K562 (cell line): ENCODE results near the gene DAPK1. TPM values are rescaled to one million over a fixed set of nuclear protein-coding genes. Genes with fewer than 3 reads are reported as not detected.

ENCODE experiments used
- ATAC-seq: fragments of 200-7000 bp; cut with Tn5 transposase; 3 replicates; pipeline ENCODE4 v1.9.1; 2020; ENCODE audit warnings: moderate library complexity
- BruUV-seq: library from RNA; stranded (reverse); fragments of 400-500 nt; replicated peaks from 2 replicates; lab custom pipeline; 2021; lab: Mats Ljungman, UMichigan
- CTCF ChIA-PET: fragments of 300-600 bp; formaldehyde crosslinking; extraction: SDS; loops from one replicate; lab custom pipeline; 2021; ENCODE audit warnings: low intra/inter-chr PET ratio; lab: Yijun Ruan, JAX
- POLR2A ChIA-PET: fragments of 300-600, 350-650 bp; sonication (Branson Sonifier 250); formaldehyde crosslinking; extraction: SDS; loops from one replicate; lab custom pipeline; 2021; ENCODE audit warnings: antibody characterized with exemption, inconsistent platforms; lab: Yijun Ruan, JAX
- DNase-seq, 4 experiments: peaks; one replicate each; pipeline versions ENCODE4 v3.0.0 to v3.0.0-alpha.2; 2011 to 2018; ENCODE audit warnings: low spot score in 3 of 4, mixed read lengths in 3 of 4; ENCODE audit errors: extremely low read depth in 1 of 4
- FAIRE-seq: peaks from 2 replicates; lab custom pipeline; 2011; peaks lifted over from hg19 to GRCh38; lab: Jason Lieb, UNC
- H2AFZ ChIP-seq: 2 replicates; pipeline ENCODE4 v1.6.0; 2011; ENCODE audit warnings: low read depth, low read length, control low read depth, inconsistent platforms
- H3K27ac ChIP-seq: fragments of 200-600 bp; 3 replicates; pipeline ENCODE4 v1.8.0; 2011; ENCODE audit warnings: low read depth, mild to moderate bottlenecking, control low read depth, inconsistent platforms, low read length, moderate library complexity, mixed read lengths; ENCODE audit errors: extremely low read depth
- H3K27me3 ChIP-seq, 2 experiments: fragments of 300-600 bp in 1 of 2; 2 replicates in 1 of 2; 3 replicates in 1 of 2; pipeline versions ENCODE4 v1.6.0 to v1.8.0; 2011; ENCODE audit warnings: inconsistent platforms in 2 of 2, low read length in 2 of 2, mild to moderate bottlenecking in 1 of 2, mixed read lengths in 1 of 2, moderate library complexity in 1 of 2; ENCODE audit not compliant: control insufficient read depth in 2 of 2, insufficient read depth in 2 of 2
- H3K36me3 ChIP-seq: fragments of 300-600 bp; 3 replicates; pipeline ENCODE4 v1.8.0; 2011; ENCODE audit warnings: mild to moderate bottlenecking, low read length, inconsistent platforms; ENCODE audit not compliant: control insufficient read depth, insufficient read depth
- H3K4me1 ChIP-seq, 2 experiments: fragments of 200-600 bp in 1 of 2; replicated peaks in 1 of 2; 2 replicates in 1 of 2; 3 replicates in 1 of 2; pipeline versions ENCODE4 v1.5.1 to v1.8.0; 2011; ENCODE audit warnings: inconsistent platforms in 2 of 2, low read length in 2 of 2, mild to moderate bottlenecking in 1 of 2, mixed read lengths in 1 of 2, moderate library complexity in 1 of 2; ENCODE audit not compliant: control insufficient read depth in 2 of 2, insufficient read depth in 2 of 2
- H3K4me2 ChIP-seq: 2 replicates; pipeline ENCODE4 v1.6.1; 2011; ENCODE audit warnings: low read length, control low read depth, inconsistent platforms, mixed read lengths; ENCODE audit not compliant: insufficient read depth
- H3K4me3 ChIP-seq: fragments of 200-600 bp; sonication (generic), shearing (Covaris generic); 2 replicates; pipeline ENCODE4 v1.5.1; 2016; ENCODE audit warnings: control low read depth, inconsistent platforms
- H3K79me2 ChIP-seq: fragments of 200-600 bp; 3 replicates; pipeline ENCODE4 v1.8.0; 2011; ENCODE audit warnings: low read length, inconsistent platforms; ENCODE audit not compliant: control insufficient read depth, insufficient read depth
- H3K9ac ChIP-seq, 2 experiments: 2 replicates each; pipeline versions ENCODE4 v1.6.0 to v1.6.1; 2011; ENCODE audit warnings: low read depth in 2 of 2, low read length in 2 of 2, control low read depth in 1 of 2, inconsistent platforms in 1 of 2, mild to moderate bottlenecking in 1 of 2, mixed read lengths in 1 of 2; ENCODE audit not compliant: insufficient read depth in 1 of 2
- H3K9me1 ChIP-seq: one replicate; pipeline ENCODE4 v1.6.0; 2011; ENCODE audit warnings: inconsistent platforms, mild to moderate bottlenecking, low read length, moderate library complexity; ENCODE audit not compliant: control insufficient read depth, insufficient read depth
- H3K9me3 ChIP-seq: replicated peaks from 2 replicates; pipeline ENCODE4 v1.5.1; 2011; ENCODE audit warnings: low read depth, low read length, inconsistent platforms; ENCODE audit not compliant: control insufficient read depth, insufficient read depth
- H4K20me1 ChIP-seq: replicated peaks from 2 replicates; pipeline ENCODE4 v1.6.1; 2011; ENCODE audit warnings: low read length, inconsistent platforms, mixed read lengths; ENCODE audit not compliant: control insufficient read depth, insufficient read depth
- AFF4 ChIP-seq: sonication (generic); formaldehyde crosslinking; IDR thresholded peaks from 2 replicates; pipeline ENCODE4 v1.8.0; 2023; ENCODE audit warnings: mild to moderate bottlenecking, missing genetic modification reagents
- ATF2 ChIP-seq: sonication (generic); formaldehyde crosslinking; IDR thresholded peaks from 2 replicates; pipeline ENCODE4 v1.8.1; 2022; ENCODE audit warnings: missing genetic modification reagents
- CREBBP ChIP-seq: IDR thresholded peaks from one replicate; pipeline ENCODE4 v1.6.1; 2012; ENCODE audit warnings: low read depth, mild to moderate bottlenecking, control low read depth, inconsistent platforms, low read length
- EZH2 ChIP-seq: IDR thresholded peaks from 2 replicates; pipeline ENCODE4 v1.6.1; 2012; ENCODE audit warnings: low read depth, mild to moderate bottlenecking, inconsistent platforms, low read length, borderline replicate concordance
- MTF1 ChIP-seq: fragments of 250-450 bp; sonication (Bioruptor Pico); IDR thresholded peaks from 2 replicates; pipeline ENCODE4 v1.9.0; 2021; ENCODE audit warnings: moderate library complexity, mild to moderate bottlenecking, inconsistent platforms, borderline replicate concordance
- NFIX ChIP-seq: fragments of 250-450 bp; sonication (Bioruptor Pico); IDR thresholded peaks from 2 replicates; pipeline ENCODE4 v1.4.0; 2020; ENCODE audit warnings: low read depth, mild to moderate bottlenecking, moderate library complexity
- PHB2 ChIP-seq: fragments of 450-650 bp; IDR thresholded peaks from 2 replicates; pipeline ENCODE4 v1.6.1; 2017; ENCODE audit warnings: low read depth
- PPARD ChIP-seq: fragments of 250-450 bp; sonication (Bioruptor Pico); IDR thresholded peaks from 2 replicates; pipeline ENCODE4 v1.8.0; 2022; ENCODE audit warnings: inconsistent platforms, mild to moderate bottlenecking, moderate library complexity
- SAP30 ChIP-seq: fragments of 200-600 bp; sonication (generic); IDR thresholded peaks from 2 replicates; pipeline ENCODE4 v1.6.1; 2012; ENCODE audit warnings: borderline replicate concordance, low read depth, mild to moderate bottlenecking, moderate library complexity, low read length, control low read depth, inconsistent platforms; ENCODE audit not compliant: insufficient read depth, poor library complexity, severe bottlenecking
- SRSF3 ChIP-seq: fragments of 200-400 bp; formaldehyde crosslinking; IDR thresholded peaks from 2 replicates; pipeline ENCODE4 v1.6.1; 2016; ENCODE audit warnings: mild to moderate bottlenecking, low read length, moderate library complexity; ENCODE audit not compliant: insufficient read depth
- SRSF7 ChIP-seq: fragments of 200-400 bp; formaldehyde crosslinking; optimal IDR thresholded peaks from 2 replicates; pipeline ENCODE3; 2017; ENCODE audit warnings: mild to moderate bottlenecking, low read depth, low read length
- ZBTB1 ChIP-seq: sonication (generic); formaldehyde crosslinking; IDR thresholded peaks from 2 replicates; pipeline ENCODE4 v1.8.1; 2023; ENCODE audit warnings: missing genetic modification reagents, low read depth, mild to moderate bottlenecking, borderline replicate concordance
- ZNF699 ChIP-seq: fragments of 250-450 bp; sonication (Bioruptor Pico); IDR thresholded peaks from 2 replicates; pipeline ENCODE4 v1.8.0; 2021; ENCODE audit warnings: mild to moderate bottlenecking, moderate library complexity; ENCODE audit not compliant: insufficient replicate concordance
- ZNF717 ChIP-seq: fragments of 250-450 bp; sonication (Bioruptor Pico); IDR thresholded peaks from 2 replicates; pipeline ENCODE4 v1.5.0; 2021
- WGBS: fragments of 100-300 bp; shearing (Covaris generic); methylation state at CpG from one replicate; pipeline ENCODE4 v1.1.6; 2016; ENCODE audit warnings: low coverage, mixed read lengths; ENCODE audit not compliant: insufficient coverage; ENCODE audit errors: missing lambda C conversion rate; 5-methylcytosine and 5-hydroxymethylcytosine counted together
- in situ Hi-C: fragments of 300-500 bp; cut with MboI; formaldehyde crosslinking; loops from 4 replicates; pipeline ENCODE4 v1.15.0; 2018; ENCODE audit warnings: inconsistent platforms, mixed read lengths
- intact Hi-C: fragments of 100-400 bp; cut with micrococcal nuclease; formaldehyde crosslinking; loops from 2 replicates; pipeline ENCODE4 v1.14.2; 2022
- polyA plus RNA-seq, 8 experiments: library from polyadenylated mRNA; depleted of rRNA in 4 of 8; stranded (reverse) in 5 of 8; unstranded in 3 of 8; fragments of >200 nt; fragmentation: Nextera tagmentation in 2 of 8; fragmentation: Illumina TruSeq in 1 of 8; extraction: Ambion mirVana in 2 of 8; extraction: Trizol in 1 of 8; gene quantifications; 2 replicates each; pipeline versions ENCODE4 v1.2.1 to v1.2.3, GENCODE V29; 2011 to 2014; ENCODE audit warnings: inconsistent platforms in 1 of 8, missing spikeins in 1 of 8
- total RNA-seq, 7 experiments: library from RNA; depleted of rRNA in 6 of 7; stranded (reverse); fragments of >200 nt in 6 of 7; fragmentation: Illumina TruSeq in 2 of 7; extraction: Trizol in 2 of 7; gene quantifications; 2 replicates each; pipeline versions ENCODE4 v1.2.1 to v1.2.3, GENCODE V29; 2011 to 2021; ENCODE audit warnings: low replicate concordance in 1 of 7
- TF ChIP-seq, protein P1 (sequence below), 3 experiments: fragments of 200-800 bp in 1 of 3; sonication (Bioruptor generic) in 1 of 3; sonication (generic) in 1 of 3; formaldehyde crosslinking in 1 of 3; IDR thresholded peaks; 2 replicates each; pipeline versions ENCODE4 v1.6.1 to v1.8.0; 2016 to 2022; ENCODE audit warnings: mild to moderate bottlenecking in 2 of 3, missing compliant biosample characterization in 2 of 3, missing genetic modification characterization in 2 of 3, missing genetic modification reagents in 1 of 3

The DAPK1 gene
- total and polyA plus RNA-seq, 9 of the 15 experiments (the other 6 are each of a cell fraction or from before 2014, with no cell fraction given) = 1.7 to 26.4 (median 15.8) TPM

GRCh38 chr9:87618931-87619330 is 121.3 kb downstream of the DAPK1 start (continued):
- TF ChIP-seq NFIX (CRISPR knock-in tag) (no peak), CREBBP (no peak), AFF4 (CRISPR knock-in tag) (no peak), ATF2 (CRISPR knock-in tag) (no peak), PPARD (CRISPR knock-in tag) (no peak)
- TF ChIP-seq, all 486 proteins: peak for 0

GRCh38 chr9:87619346-87619745 is 121.7 kb downstream of the DAPK1 start:
- FAIRE-seq (no peak), ATAC-seq (no peak), DNase-seq (no peak)
- WGBS = 78% methylated on average over 8 of the region's 8 CpGs
- H3K79me2 ChIP-seq = no peaks in the 10 kb centered on the region
- intact Hi-C loops = no loop called here
- no peak overlapping the region for H3K9ac ChIP-seq
- peaks cover 7% of the 10 kb centered on the region; the same call in 1 of the 3 replicates for H3K36me3 ChIP-seq
- no peak overlapping the region for H3K27ac ChIP-seq
- H3K9me3 ChIP-seq = no peaks in the 10 kb centered on the region
- H2AFZ ChIP-seq = no peak overlapping the region
- BruUV-seq = no TSS peak
- H4K20me1 ChIP-seq = no peaks in the 10 kb centered on the region
- peaks cover 0 to 3% of the 10 kb centered on the region in 2 experiments; a peak in 1 of 5 replicates for H3K4me1 ChIP-seq
- ChIA-PET CTCF (no interaction called here), POLR2A (interaction anchor here (0.5 kb wide), 1 partner anchor 367 kb away, joined by 3 read pairs; no protein-coding TSS in a partner anchor)
- no peaks in the 10 kb centered on the region for H3K27me3 ChIP-seq
- in situ Hi-C loops = no loop called here
- no peak overlapping the region for H3K4me2 ChIP-seq
- H3K9me1 ChIP-seq = no peaks in the 10 kb centered on the region
- H3K4me3 ChIP-seq = no peak overlapping the region
- TF ChIP-seq MTF1 (CRISPR knock-in tag) (no peak), EZH2 (no peak), ZNF717 (CRISPR knock-in tag) (no peak), ZBTB1 (CRISPR knock-in tag) (no peak), ZNF699 (CRISPR knock-in tag) (no peak), SRSF7 (no peak), PHB2 (no peak), SAP30 (no peak), SRSF3 (no peak)
- TF ChIP-seq, protein P1, sequence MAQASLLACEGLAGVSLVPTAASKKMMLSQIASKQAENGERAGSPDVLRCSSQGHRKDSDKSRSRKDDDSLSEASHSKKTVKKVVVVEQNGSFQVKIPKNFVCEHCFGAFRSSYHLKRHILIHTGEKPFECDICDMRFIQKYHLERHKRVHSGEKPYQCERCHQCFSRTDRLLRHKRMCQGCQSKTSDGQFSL (CRISPR knock-in tag; IDR thresholded peaks at IDR 0.05) = no peak
- TF ChIP-seq, protein P1 (tag; IDR thresholded peaks at IDR 0.05) = no peak
